Heart left ventricle (tissue), 16 donors: ENCODE data around the gene RPS8. TPM values are rescaled to one million over a fixed set of nuclear protein-coding genes. Genes with fewer than 3 reads are reported as not detected.
A peak's percentile ranks its signal among the peaks of the same experiment; 100 is the strongest.

Source experiments
- ATAC-seq, 4 donors: fragments of 200-7000 bp; cut with Tn5 transposase; one replicate each; pipeline ENCODE4 v1.9.1; 2020 to 2022; ENCODE audit warnings: moderate library complexity in 4 of 4, mild to moderate bottlenecking in 3 of 4, moderate number of reproducible peaks in 1 of 4
- DNase-seq, 5 donors: peaks; one replicate each; pipeline ENCODE4 v3.0.0-alpha.2; 2020
- H3K27ac ChIP-seq, 12 donors: fragments of 200-600 bp; sonication (generic) in 4 of 12; one replicate each; pipeline versions ENCODE4 v1.5.0 to v1.8.0; 2016 to 2022; ENCODE audit warnings: mild to moderate bottlenecking in 2 of 12
- H3K27me3 ChIP-seq, 9 donors: fragments of 200-600 bp; sonication (generic) in 2 of 9; one replicate each; pipeline versions ENCODE4 v1.5.1 to v1.8.0; 2016 to 2022; ENCODE audit warnings: mild to moderate bottlenecking in 3 of 9
- H3K36me3 ChIP-seq, 9 donors: fragments of 200-600 bp; sonication (generic) in 2 of 9; one replicate each; pipeline versions ENCODE4 v1.5.0 to v1.8.0; 2018 to 2022; ENCODE audit warnings: mild to moderate bottlenecking in 2 of 9
- H3K4me1 ChIP-seq, 12 donors: fragments of 200-600 bp; sonication (generic) in 4 of 12; one replicate each; pipeline versions ENCODE4 v1.5.0 to v1.8.0; 2016 to 2022; ENCODE audit warnings: mild to moderate bottlenecking in 3 of 12
- H3K4me3 ChIP-seq, 12 donors: fragments of 200-600 bp; sonication (generic) in 4 of 12; one replicate each; pipeline versions ENCODE4 v1.5.0 to v1.8.0; 2017 to 2022; ENCODE audit warnings: mild to moderate bottlenecking in 9 of 12, moderate library complexity in 4 of 12
- H3K9me3 ChIP-seq, 12 donors: fragments of 200-600 bp; sonication (generic) in 4 of 12; one replicate each; pipeline versions ENCODE4 v1.5.0 to v1.8.0; 2016 to 2022; ENCODE audit warnings: mild to moderate bottlenecking in 1 of 12
- CTCF ChIP-seq, 12 donors: fragments of 200-600 bp; sonication (generic) in 4 of 12; IDR thresholded peaks; one replicate each; pipeline versions ENCODE4 v1.5.0 to v1.8.0; 2018 to 2022; ENCODE audit warnings: antibody characterized with exemption in 12 of 12, mild to moderate bottlenecking in 5 of 12
- POLR2A ChIP-seq, 2 donors: fragments of 450-650 bp; IDR thresholded peaks; one replicate each; pipeline ENCODE4 v1.6.1; 2017; ENCODE audit warnings: antibody characterized with exemption in 2 of 2, mild to moderate bottlenecking in 2 of 2, moderate library complexity in 2 of 2
- WGBS, 4 donors: extraction: QIAGEN DNeasy Blood & Tissue Kit in 2 of 4; methylation state at CpG; one replicate each; pipeline versions ENCODE4 v1.1.5 to v1.1.7; 2013 to 2018; 5-methylcytosine and 5-hydroxymethylcytosine counted together
- intact Hi-C, 10 donors: fragments of 100-400 bp; cut with DNase I; formaldehyde crosslinking; loops; one replicate each; pipeline versions ENCODE4 v1.11.1 to v1.14.2; 2022
- polyA plus RNA-seq, 2 donors: library from polyadenylated mRNA; stranded (reverse); fragments of 200-250 nt; gene quantifications; one replicate each; pipeline ENCODE4 v1.2.3, GENCODE V29; 2013
- total RNA-seq, 9 donors: library from RNA; depleted of rRNA in 2 of 9; stranded (reverse); fragments of >200 nt in 2 of 9; fragmentation: NEBNext Ultra II Directional in 3 of 9; extraction: Animal tissue kit (Norgen Biotek cat#: 25700) in 3 of 9; gene quantifications; one replicate each; pipeline versions ENCODE4 v1.1.0 to v1.2.4, GENCODE V29; 2016 to 2023
- donor health status: ischemic (EF 13 %, LVEDD 7.1; RV severe dilation, severe dysfunction).
- donor health status: healthy with polysubstance abuse.
- donor health status: DM: no; HTN: yes; CAD: no.
- donor health status: DM: no; HTN: no; CAD: no.
- donor health status: ischemic (EF 25% LVEDD 6.9; RV normal size, moderate dysfunction).
- donor health status: ischemic (EF 25% LVEDD 5.7; RV mildly dilated, moderate dysfunction).
- donor health status: healthy.
- donor health status: DM: yes; HTN: yes; CAD: no.
- donor health status: ischemic (EF 35%, LVEDD 5.7; RV mildly dilated, moderate dysfunction).
- donor health status: nonischemic (EF 11% LVEDD 7.7; RV severe dilation, severe dysfunction).
- donor health status: DM: yes; HTN: yes; CAD: no.
- donor health status: PGD.
- donor health status: ischemic (EF 29% LVEDD 5.4; RV normal size, mild dysfunction).
- donor health status: nonischemic (EF 23%, LVEDD 6.1; RV moderate dilation, normal function).

Gene RPS8
- total and polyA plus RNA-seq, 11 donors = 576 to 1,848 (median 967) TPM

DNA sequence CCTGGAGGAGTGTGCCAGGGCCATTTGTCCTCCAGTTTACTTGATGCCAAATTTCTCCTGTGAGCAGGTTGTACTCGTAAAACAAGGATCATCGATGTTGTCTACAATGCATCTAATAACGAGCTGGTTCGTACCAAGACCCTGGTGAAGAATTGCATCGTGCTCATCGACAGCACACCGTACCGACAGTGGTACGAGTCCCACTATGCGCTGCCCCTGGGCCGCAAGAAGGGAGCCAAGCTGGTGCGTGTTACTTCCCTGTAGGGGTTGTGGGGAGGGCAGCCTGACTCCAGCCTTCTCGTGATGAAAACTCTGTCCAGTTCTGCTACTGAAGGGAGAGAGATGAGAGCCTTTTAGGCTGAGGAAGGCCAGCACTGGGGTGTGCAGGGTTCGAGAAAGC, 2.2 kb downstream of the RPS8 start:
- H3K4me1 ChIP-seq = peaks cover 2 to 38% (median 23%) of the 10 kb centered on the region in 12 donors
- peak overlapping the region in 2 of 12 donors; percentile 16 to 87 for H3K4me3 ChIP-seq
- peak overlapping the region in 2 of 12 donors; percentile 95 to 99 for H3K27ac ChIP-seq
- no peak for TF ChIP-seq CTCF (IDR thresholded peaks at IDR 0.05)
- TF ChIP-seq POLR2A (IDR thresholded peaks at IDR 0.05) = no peak
- ATAC-seq (no peak), DNase-seq (no peak)
- intact Hi-C loops = loop anchor here in 3 of 10 donors (5.0 to 10.0 kb wide), 3 partner anchors 40 to 527 kb away; partner anchors contain the start of genes KIF2C (in 1 of the 3) and RNU5D-1 (in 1 of the 3)
- no peaks in the 10 kb centered on the region for H3K9me3 ChIP-seq
- peaks cover 0 to 59% (median 51%) of the 10 kb centered on the region in 9 donors for H3K36me3 ChIP-seq
- no peaks in the 10 kb centered on the region for H3K27me3 ChIP-seq
- 82 to 88% (median 83%) methylated on average over 14 of the region's 14 CpGs for WGBS, 4 donors

GRCh38 chr1:44777969-44778635, 2.8 kb downstream of the RPS8 start:
- TF ChIP-seq CTCF (IDR thresholded peaks at IDR 0.05) = no peak
- ATAC-seq (no peak), DNase-seq (no peak)
- H3K4me1 ChIP-seq = peaks cover 2 to 38% (median 23%) of the 10 kb centered on the region in 12 donors
- 63 to 71% (median 66%) methylated on average over 13 of the region's 13 CpGs for WGBS, 4 donors
- peaks cover 0 to 59% (median 51%) of the 10 kb centered on the region in 9 donors for H3K36me3 ChIP-seq
- no peaks in the 10 kb centered on the region for H3K9me3 ChIP-seq
- intact Hi-C loops = loop anchor here in 3 of 10 donors (5.0 to 10.0 kb wide), 3 partner anchors 41 to 527 kb away; partner anchors contain the start of genes KIF2C (in 1 of the 3) and RNU5D-1 (in 1 of the 3)
- H3K4me3 ChIP-seq = peak overlapping the region in 1 of 12 donors; percentile 16
- H3K27ac ChIP-seq = no peak overlapping the region
- no peaks in the 10 kb centered on the region for H3K27me3 ChIP-seq

DNA sequence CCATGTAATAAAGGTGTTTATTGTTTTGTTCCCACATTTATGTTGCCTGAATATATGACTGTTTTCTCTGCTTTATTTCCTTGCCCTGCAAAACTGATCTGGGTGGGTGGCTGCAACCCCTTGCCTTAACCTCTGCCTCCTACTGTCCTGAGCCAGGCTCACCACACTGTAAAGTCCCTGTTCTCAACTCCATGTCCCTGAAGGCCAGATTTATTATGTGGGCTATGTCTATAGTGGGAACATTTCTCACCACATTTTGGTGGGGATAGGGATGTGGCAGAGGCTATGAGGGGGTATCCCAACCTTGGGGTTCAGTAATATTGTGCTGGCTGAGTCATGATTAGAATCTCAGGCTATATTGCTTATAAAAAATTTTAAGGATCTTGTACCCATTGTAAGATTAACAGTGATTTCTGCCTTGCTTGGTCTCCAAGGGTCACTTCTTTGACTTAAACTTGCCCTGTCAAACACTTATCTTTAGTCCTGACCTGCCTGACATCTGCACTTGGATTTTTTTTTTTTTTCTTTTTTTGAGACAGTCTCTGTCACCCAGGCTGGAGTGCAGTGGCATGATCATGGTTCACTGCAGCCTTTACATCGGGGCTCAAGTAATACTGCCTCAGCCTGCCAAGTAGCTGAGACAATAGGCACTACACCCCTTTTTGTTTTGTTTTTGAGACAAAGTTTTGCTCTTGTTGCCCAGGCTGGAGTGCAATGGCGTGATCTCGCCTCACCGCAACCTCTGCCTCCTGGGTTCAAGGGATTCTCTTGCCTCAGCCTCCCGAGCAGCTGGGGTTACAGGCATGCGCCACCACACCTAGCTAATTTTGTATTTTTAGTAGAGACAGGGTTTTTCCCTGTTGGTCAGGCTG, 3.6 kb downstream of the RPS8 start:
- H3K9me3 ChIP-seq = no peaks in the 10 kb centered on the region
- peaks cover 0 to 59% (median 51%) of the 10 kb centered on the region in 9 donors for H3K36me3 ChIP-seq
- TF ChIP-seq POLR2A (IDR thresholded peaks at IDR 0.05) (no peak), CTCF (IDR thresholded peaks at IDR 0.05) (no peak)
- 92 to 94% (median 92%) methylated on average over 6 of the region's 6 CpGs for WGBS, 4 donors
- peaks cover 2 to 44% (median 29%) of the 10 kb centered on the region in 12 donors for H3K4me1 ChIP-seq
- H3K27me3 ChIP-seq = no peaks in the 10 kb centered on the region
- H3K4me3 ChIP-seq = no peak overlapping the region
- DNase-seq = no peak
- intact Hi-C loops = loop anchor here in 3 of 10 donors (5.0 to 10.0 kb wide), 3 partner anchors 42 to 526 kb away; partner anchors contain the start of genes KIF2C (in 1 of the 3) and RNU5D-1 (in 1 of the 3)
- ATAC-seq = no peak
- no peak overlapping the region for H3K27ac ChIP-seq
